T-helper 1 cell (primary cell): Measurements from ENCODE around the gene CD93.

ENCODE experiments used
- DNase-seq, 5 donors: peaks; one replicate each; pipeline ENCODE4 v3.0.0-alpha.2; 2012 to 2020
- total RNA-seq, 4 donors: gene quantifications; one replicate each; lab custom pipeline; 2026; lab: John Stamatoyannopoulos, UW

Gene CD93, protein sequence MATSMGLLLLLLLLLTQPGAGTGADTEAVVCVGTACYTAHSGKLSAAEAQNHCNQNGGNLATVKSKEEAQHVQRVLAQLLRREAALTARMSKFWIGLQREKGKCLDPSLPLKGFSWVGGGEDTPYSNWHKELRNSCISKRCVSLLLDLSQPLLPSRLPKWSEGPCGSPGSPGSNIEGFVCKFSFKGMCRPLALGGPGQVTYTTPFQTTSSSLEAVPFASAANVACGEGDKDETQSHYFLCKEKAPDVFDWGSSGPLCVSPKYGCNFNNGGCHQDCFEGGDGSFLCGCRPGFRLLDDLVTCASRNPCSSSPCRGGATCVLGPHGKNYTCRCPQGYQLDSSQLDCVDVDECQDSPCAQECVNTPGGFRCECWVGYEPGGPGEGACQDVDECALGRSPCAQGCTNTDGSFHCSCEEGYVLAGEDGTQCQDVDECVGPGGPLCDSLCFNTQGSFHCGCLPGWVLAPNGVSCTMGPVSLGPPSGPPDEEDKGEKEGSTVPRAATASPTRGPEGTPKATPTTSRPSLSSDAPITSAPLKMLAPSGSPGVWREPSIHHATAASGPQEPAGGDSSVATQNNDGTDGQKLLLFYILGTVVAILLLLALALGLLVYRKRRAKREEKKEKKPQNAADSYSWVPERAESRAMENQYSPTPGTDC
- 0.91 to 4.5 (median 3.5) reads per million in 4 donors for total RNA-seq

DNA sequence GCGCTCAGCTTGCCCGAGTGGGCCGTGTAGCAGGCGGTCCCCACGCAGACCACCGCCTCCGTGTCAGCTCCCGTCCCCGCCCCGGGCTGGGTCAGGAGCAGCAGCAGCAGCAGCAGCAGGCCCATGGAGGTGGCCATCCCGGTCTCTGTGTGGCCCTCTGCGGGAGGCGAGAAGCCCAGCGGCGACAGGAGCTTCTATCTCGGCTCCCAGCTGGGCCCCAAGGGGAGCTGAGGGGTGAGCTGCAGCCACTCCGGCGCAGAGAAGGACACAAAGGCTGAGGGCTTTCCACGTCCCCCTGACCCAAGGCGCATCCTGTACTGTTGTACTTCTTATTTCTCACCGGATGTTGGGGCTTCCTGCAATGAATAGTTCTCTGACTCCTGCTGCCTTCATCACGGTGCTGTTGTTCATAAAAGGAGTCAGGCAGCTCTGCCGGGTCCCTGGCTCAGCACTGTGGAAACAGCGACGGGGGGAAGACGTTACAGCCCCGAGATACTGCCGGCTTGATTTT lies at the start of gene CD93:
Gene CD93 (minus strand): TSS at position 269 of the 511 bp plus-strand sequence. CDS start 132 bp downstream, at position 137.
- DNase-seq, result peak in 1 of 5 donors; percentile 82

GRCh38 chr20:23133560-23133998 lies 47.5 kb upstream of the CD93 start:
- DNase-seq, result no peak

GRCh38 chr20:23132930-23133559 lies 46.9 kb upstream of the CD93 start:
- DNase-seq, result no peak

DNA sequence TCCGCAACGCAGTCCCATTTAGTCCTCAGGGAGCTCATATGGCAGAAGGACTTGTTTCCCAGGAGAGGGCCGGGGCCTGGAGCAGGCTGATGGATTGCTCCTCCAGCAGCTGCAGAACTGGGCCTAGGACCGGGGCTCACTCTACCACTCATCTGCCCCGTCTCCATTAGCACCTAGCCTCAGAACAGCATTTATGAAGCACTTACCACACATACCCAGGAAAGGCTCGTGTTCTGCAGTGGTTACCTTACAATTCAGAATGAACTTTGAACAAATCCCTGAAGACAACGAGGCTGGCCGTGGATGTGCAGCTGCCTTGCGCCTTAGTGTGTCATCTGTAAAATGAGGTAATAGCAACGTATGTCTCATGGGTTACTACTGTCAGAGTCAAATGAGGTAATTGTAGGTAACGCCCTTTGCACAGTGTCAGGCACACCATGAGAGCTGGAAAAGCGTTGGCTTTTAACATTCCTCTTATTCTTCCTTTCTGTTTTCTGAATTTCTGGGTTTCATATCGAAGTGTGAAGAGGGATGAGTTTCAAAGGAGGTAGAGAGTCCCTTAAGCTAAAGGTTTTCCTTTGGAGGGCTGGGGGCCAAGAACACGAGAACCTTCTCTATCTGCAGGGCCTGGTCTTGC lies 46.3 kb upstream of the CD93 start:
- no peak for DNase-seq

DNA sequence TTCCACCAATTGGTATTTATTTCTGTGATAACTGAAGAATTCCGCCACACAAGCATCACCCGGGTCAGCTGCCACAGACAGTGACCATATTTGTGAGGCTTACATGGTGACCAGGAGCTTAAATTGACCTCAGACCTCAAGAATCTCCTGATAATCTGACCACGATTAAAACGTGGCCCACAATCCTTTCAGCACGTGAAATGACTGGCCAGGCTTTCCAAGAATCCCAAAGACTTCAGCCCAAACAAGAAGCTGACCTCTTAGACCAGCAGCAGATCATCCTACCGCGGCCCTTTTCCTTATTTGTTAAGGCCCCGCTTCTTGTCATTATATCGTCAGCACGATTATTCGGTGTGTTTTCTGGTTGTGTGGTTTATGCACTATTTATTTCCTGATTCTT lies 45.6 kb upstream of the CD93 start:
- no peak for DNase-seq

DNA sequence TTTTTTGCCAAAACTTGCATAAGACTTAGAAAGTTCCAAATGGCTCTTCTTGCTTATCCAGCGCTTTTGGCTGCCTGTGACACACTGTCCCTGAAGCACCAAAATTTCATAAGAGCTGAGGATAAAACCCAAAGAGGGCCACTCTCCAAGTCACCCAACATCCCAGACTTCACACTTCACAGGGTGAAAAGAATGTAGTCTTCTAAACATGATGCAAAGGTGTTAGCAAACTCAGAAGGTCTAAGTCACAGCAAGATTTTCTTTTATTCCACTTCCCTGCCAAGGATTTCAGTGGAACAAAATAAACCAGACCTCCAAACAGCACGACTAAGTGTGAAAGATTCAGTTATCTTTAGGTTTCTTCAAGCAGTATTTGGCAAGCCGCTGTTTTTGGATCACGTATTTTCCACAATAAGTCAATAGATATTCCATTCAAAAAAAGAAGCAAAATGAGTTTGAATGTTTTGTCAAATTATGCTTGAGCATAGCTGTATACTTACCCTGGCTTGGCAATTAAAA lies 44.6 kb upstream of the CD93 start:
- DNase-seq, result no peak

- DNase-seq, result peak in 1 of 5 donors; percentile 7
Measured at GRCh38 chr20:23129891-23130621, 43.9 kb upstream of the CD93 start.

- DNase-seq, result no peak
Measured at GRCh38 chr20:23129266-23129665, 43.1 kb upstream of the CD93 start.

- DNase-seq, result peak in 2 of 5 donors; percentile 7 to 17
Measured at GRCh38 chr20:23128461-23129125, 42.5 kb upstream of the CD93 start.

DNA sequence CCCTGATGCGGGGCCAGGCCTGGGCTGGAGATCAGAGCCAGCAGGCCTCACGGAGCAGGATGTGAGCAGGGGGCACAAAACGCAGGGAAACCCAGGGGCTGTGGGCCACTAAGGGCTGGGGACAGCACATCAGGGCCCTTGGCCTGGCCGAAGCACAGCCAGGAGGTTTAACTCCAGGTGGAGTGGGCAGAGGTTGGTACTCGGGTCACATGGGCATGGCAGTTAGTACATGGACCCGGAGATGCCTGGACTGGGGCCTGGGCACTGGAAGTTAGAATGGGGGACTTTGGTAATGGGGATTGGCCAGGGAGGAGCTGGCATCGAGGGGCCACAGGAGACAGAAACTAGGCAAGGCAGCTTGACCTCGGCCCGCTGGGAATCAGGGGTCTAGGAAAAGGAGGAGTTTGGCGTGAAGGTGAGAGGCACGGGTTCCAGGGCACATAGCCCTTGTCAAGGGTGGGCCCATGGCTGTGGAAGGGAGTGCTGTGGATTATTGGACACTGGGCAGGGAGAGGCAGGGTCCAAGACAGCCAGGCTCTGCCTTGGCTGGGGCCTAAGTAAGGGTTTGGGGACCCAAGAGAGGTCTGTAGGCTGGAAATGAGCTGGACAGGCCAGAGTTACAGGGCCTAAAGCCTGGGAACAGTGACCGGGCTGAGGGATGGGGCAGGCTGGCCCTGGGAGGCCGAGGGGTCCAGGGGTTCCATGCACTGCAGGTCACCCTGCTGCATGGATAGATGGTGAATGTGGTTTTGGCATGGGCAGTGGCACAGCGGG lies 41.6 kb upstream of the CD93 start:
- DNase-seq, result no peak

- no peak for DNase-seq
Measured at GRCh38 chr20:23126281-23127061, 40.3 kb upstream of the CD93 start.

DNA sequence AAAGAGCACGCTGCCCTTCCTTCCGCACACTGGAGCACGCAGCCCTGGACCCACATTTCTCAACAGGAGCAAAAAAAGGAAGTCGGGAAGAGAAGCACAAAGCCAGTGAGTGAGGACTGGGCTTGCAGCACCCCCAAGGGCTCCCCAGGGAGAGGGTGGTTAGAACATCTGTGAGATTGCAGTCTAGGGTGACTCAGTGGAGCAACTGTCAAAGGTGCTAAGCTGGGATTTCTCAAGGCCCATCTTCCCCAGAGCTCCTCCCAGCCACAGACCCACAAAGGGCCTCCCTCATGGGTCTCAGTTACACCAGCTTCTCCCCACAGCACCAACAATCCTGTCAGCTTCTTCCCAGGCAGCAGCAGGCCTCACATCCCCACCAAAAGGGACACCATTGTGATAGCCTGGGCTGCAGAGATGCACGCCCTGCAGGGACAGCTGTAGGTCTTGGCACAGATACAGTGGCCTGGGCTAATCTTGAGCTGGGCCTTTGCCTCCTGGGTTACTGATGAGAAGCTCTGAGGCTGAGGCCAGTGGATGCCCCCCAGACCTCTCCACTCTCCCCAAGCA lies 39.6 kb upstream of the CD93 start:
- no peak for DNase-seq

- no peak for DNase-seq
Measured at GRCh38 chr20:23125159-23125558, 39.0 kb upstream of the CD93 start.

- no peak for DNase-seq
Measured at GRCh38 chr20:23123886-23124285, 37.8 kb upstream of the CD93 start.

GRCh38 chr20:23122796-23123655 lies 36.9 kb upstream of the CD93 start:
- no peak for DNase-seq

- DNase-seq, result no peak
Measured at GRCh38 chr20:23122321-23122720, 36.2 kb upstream of the CD93 start.

- no peak for DNase-seq
Measured at GRCh38 chr20:23121751-23122320, 35.7 kb upstream of the CD93 start.
